SU-DHL-6 (cell line): Measurements from ENCODE around the gene PRKD1.

Experiments
- CTCF ChIP-seq: fragments of 200-600 bp; sonication (generic); IDR thresholded peaks from one replicate; pipeline ENCODE4 v1.5.1; 2017; ENCODE audit warnings: antibody characterized with exemption, mild to moderate bottlenecking, low read length, moderate library complexity; ENCODE audit not compliant: insufficient read depth, poor library complexity, severe bottlenecking
- EZH2phosphoT487 ChIP-seq: fragments of 200-600 bp; sonication (generic), shearing (Covaris generic); conservative IDR thresholded peaks from 2 replicates; pipeline ENCODE4 v1.6.1; 2018; ENCODE audit warnings: mild to moderate bottlenecking, antibody characterized with exemption, low read length, moderate library complexity, mixed read lengths

GRCh38 chr14:29913566-29913965, 14.1 kb downstream of the PRKD1 start:
- TF ChIP-seq CTCF, result no peak
- no peak for TF ChIP-seq EZH2phosphoT487
